ENCODE results near the gene PDZD7. TPM values are rescaled to one million over a fixed set of nuclear protein-coding genes. Genes with fewer than 3 reads are reported as not detected.

PDZD7 gene
- total RNA-seq (1 to 10 TPM; 1.1 to 1.8 TPM), polyA plus RNA-seq (under 1 TPM; 0.20 to 0.29 TPM)

GRCh38 chr10:101031128-101031795, at the start of gene PDZD7, which contains the start of gene SFXN3:
Gene PDZD7 (minus strand): TSS chr10:101031129. CDS start chr10:101030219, 910 bp downstream.
Gene SFXN3 (plus strand): TSS chr10:101031234. CDS start chr10:101034695, 3,461 bp downstream.
- H3K9me3 Mint-ChIP-seq = peaks cover 0 to 1% (median 0%) of the 10 kb centered on the region in 8 donors
- H3K4me3 Mint-ChIP-seq = peak within 1 kb of the TSS; percentile 92 to 100 (median 96)
- intact Hi-C loops (cut with micrococcal nuclease) = loop anchor here (1.0 to 2.0 kb wide), 3 partner anchors 29 to 44 kb away; partner anchors contain the start of genes MRPL43 and TWNK
- Histone ChIP-seq H3K27ac (ENCODE audit: low read depth, low read length) (peak within 1 kb of the TSS; percentile 92), H3K4me3 (ENCODE audit: low read length in 2 of 2) (peak within 1 kb of the TSS; percentile 95 to 99), H3K4me1 (ENCODE audit: insufficient read depth, low read length) (peaks cover 20% of the 10 kb centered on the region), H3K27me3 (ENCODE audit: insufficient read depth, low read length) (no peaks in the 10 kb centered on the region), H3K9me3 (ENCODE audit: control insufficient read depth in 1 of 2, low read length in 2 of 2) (no peaks in the 10 kb centered on the region), H3K36me3 (ENCODE audit: insufficient read depth, low read length) (peaks cover 16% of the 10 kb centered on the region)
- DNase-seq = peak; percentile 95 to 96 (median 96)
- no peaks in the 10 kb centered on the region for H3K27me3 Mint-ChIP-seq
- H3K27ac Mint-ChIP-seq = peak within 1 kb of the TSS; percentile 93 to 100 (median 99)
- H3K36me3 Mint-ChIP-seq = peaks cover 9 to 28% of the 10 kb centered on the region in 2 donors
- POLR2A ChIA-PET (ENCODE audit: partially characterized antibody) = interaction anchor here (0.5 to 4.4 kb wide), 20 partner anchors 9 to 787 kb away, joined by 3 to 90 read pairs (median 4); partner anchors contain the start of genes KAZALD1, LZTS2, MRPL43 and OGA
- H3K4me1 Mint-ChIP-seq = peaks cover 10 to 34% (median 15%) of the 10 kb centered on the region in 4 donors
- CTCF ChIA-PET (ENCODE audit: partially characterized antibody) = interaction anchor here (0.8 to 5.7 kb wide), 17 partner anchors 11 to 469 kb away, joined by 3 to 60 read pairs (median 5); partner anchors contain the start of genes KAZALD1, LZTS2, MRPL43 and TWNK

GRCh38 chr10:101079874-101080273, 48.9 kb upstream of the PDZD7 start:
- no peak overlapping the region for H3K27ac ChIP-seq (ENCODE audit: low read depth, low read length)
- intact Hi-C loops (cut with micrococcal nuclease) = no loop called here
- H3K27me3 Mint-ChIP-seq = peaks cover 41 to 59% of the 10 kb centered on the region in 2 donors

GRCh38 chr10:101076630-101077029, 45.7 kb upstream of the PDZD7 start:
- Mint-ChIP-seq H3K9me3 (no peaks in the 10 kb centered on the region), H3K36me3 (no peaks in the 10 kb centered on the region), H3K27me3 (peaks cover 46 to 70% of the 10 kb centered on the region in 2 donors), H3K4me1 (no peaks in the 10 kb centered on the region), H3K4me3 (no peak overlapping the region), H3K27ac (no peak overlapping the region)
- ChIA-PET POLR2A (ENCODE audit: partially characterized antibody) (no interaction called here), CTCF (ENCODE audit: partially characterized antibody) (interaction anchor here (1.1 to 2.1 kb wide), 3 partner anchors 25 to 65 kb away, joined by 4 to 8 read pairs (median 4); no protein-coding TSS in a partner anchor)
- H3K9me3 ChIP-seq (ENCODE audit: control insufficient read depth in 1 of 2, low read length in 2 of 2) = no peaks in the 10 kb centered on the region
- peaks cover 11% of the 10 kb centered on the region for H3K27me3 ChIP-seq (ENCODE audit: insufficient read depth, low read length)
- H3K36me3 ChIP-seq (ENCODE audit: insufficient read depth, low read length) = no peaks in the 10 kb centered on the region
- H3K27ac ChIP-seq (ENCODE audit: low read depth, low read length) = no peak overlapping the region
- H3K4me1 ChIP-seq (ENCODE audit: insufficient read depth, low read length) = no peaks in the 10 kb centered on the region
- no peak for DNase-seq
- intact Hi-C loops (cut with micrococcal nuclease) = no loop called here
- H3K4me3 ChIP-seq (ENCODE audit: low read length in 2 of 2) = no peak overlapping the region

More at GRCh38 chr10:101079874-101080273, 48.9 kb upstream of the PDZD7 start:
- no peaks in the 10 kb centered on the region for H3K9me3 ChIP-seq (ENCODE audit: control insufficient read depth in 1 of 2, low read length in 2 of 2)
- no peak overlapping the region for H3K4me3 ChIP-seq (ENCODE audit: low read length in 2 of 2)
- ChIA-PET POLR2A (ENCODE audit: partially characterized antibody) (no interaction called here), CTCF (ENCODE audit: partially characterized antibody) (interaction anchor here (1.2 to 1.6 kb wide), 4 partner anchors 8 to 62 kb away, joined by 3 to 5 read pairs (median 4); no protein-coding TSS in a partner anchor)
- H3K36me3 ChIP-seq (ENCODE audit: insufficient read depth, low read length) = no peaks in the 10 kb centered on the region
- no peak overlapping the region for H3K4me3 Mint-ChIP-seq
- DNase-seq = no peak
- no peaks in the 10 kb centered on the region for H3K4me1 Mint-ChIP-seq
- H3K9me3 Mint-ChIP-seq = no peaks in the 10 kb centered on the region
- no peak overlapping the region for H3K27ac Mint-ChIP-seq
- H3K4me1 ChIP-seq (ENCODE audit: insufficient read depth, low read length) = no peaks in the 10 kb centered on the region
- H3K36me3 Mint-ChIP-seq = no peaks in the 10 kb centered on the region
- peaks cover 21% of the 10 kb centered on the region for H3K27me3 ChIP-seq (ENCODE audit: insufficient read depth, low read length)

GRCh38 chr10:101075775-101076174, 44.8 kb upstream of the PDZD7 start:
- intact Hi-C loops (cut with micrococcal nuclease) = no loop called here
- no peaks in the 10 kb centered on the region for H3K4me1 Mint-ChIP-seq
- DNase-seq = no peak

DNA sequence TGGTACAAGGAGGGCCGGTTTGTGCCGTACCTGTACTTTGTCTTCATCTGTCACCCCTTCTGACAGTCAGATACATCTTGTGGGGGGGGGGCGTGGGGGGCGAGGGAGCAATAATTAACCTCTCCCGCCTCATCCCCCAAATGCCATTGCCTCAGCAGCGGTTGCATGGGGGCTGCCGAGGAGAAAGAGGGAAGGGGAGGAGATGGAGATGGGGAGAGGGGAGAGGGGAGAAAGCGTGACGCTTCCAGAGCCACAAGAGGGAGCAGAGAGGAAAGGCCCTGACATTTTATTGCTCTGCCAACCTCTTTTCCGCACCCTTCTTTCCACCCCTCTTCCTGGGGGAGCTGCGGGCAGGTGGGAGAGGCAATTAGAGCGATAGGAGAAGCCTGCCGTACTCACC, 42.7 kb upstream of the PDZD7 start:
- Histone ChIP-seq H3K36me3 (ENCODE audit: insufficient read depth, low read length) (no peaks in the 10 kb centered on the region), H3K27ac (ENCODE audit: low read depth, low read length) (no peak overlapping the region), H3K9me3 (ENCODE audit: control insufficient read depth in 1 of 2, low read length in 2 of 2) (no peaks in the 10 kb centered on the region), H3K4me1 (ENCODE audit: insufficient read depth, low read length) (no peaks in the 10 kb centered on the region), H3K4me3 (ENCODE audit: low read length in 2 of 2) (no peak overlapping the region), H3K27me3 (ENCODE audit: insufficient read depth, low read length) (peaks cover 11% of the 10 kb centered on the region)
- H3K4me3 Mint-ChIP-seq = no peak overlapping the region
- no peak overlapping the region for H3K27ac Mint-ChIP-seq
- ChIA-PET POLR2A (ENCODE audit: partially characterized antibody) (no interaction called here), CTCF (ENCODE audit: partially characterized antibody) (interaction anchor here (1.4 to 1.9 kb wide), 2 partner anchors 16 to 22 kb away, joined by 3 to 7 read pairs; no protein-coding TSS in a partner anchor)
- peaks cover 35 to 49% of the 10 kb centered on the region in 2 donors for H3K27me3 Mint-ChIP-seq
- H3K9me3 Mint-ChIP-seq = no peaks in the 10 kb centered on the region
- intact Hi-C loops (cut with micrococcal nuclease) = no loop called here
- no peak for DNase-seq
- no peaks in the 10 kb centered on the region for H3K36me3 Mint-ChIP-seq
- no peaks in the 10 kb centered on the region for H3K4me1 Mint-ChIP-seq

More at GRCh38 chr10:101075775-101076174, 44.8 kb upstream of the PDZD7 start:
- H3K27ac ChIP-seq (ENCODE audit: low read depth, low read length) = no peak overlapping the region
- no peaks in the 10 kb centered on the region for H3K9me3 ChIP-seq (ENCODE audit: control insufficient read depth in 1 of 2, low read length in 2 of 2)
- no peaks in the 10 kb centered on the region for H3K36me3 ChIP-seq (ENCODE audit: insufficient read depth, low read length)
- peaks cover 41 to 63% of the 10 kb centered on the region in 2 donors for H3K27me3 Mint-ChIP-seq
- H3K4me3 ChIP-seq (ENCODE audit: low read length in 2 of 2) = no peak overlapping the region
- no peaks in the 10 kb centered on the region for H3K4me1 ChIP-seq (ENCODE audit: insufficient read depth, low read length)
- no peaks in the 10 kb centered on the region for H3K36me3 Mint-ChIP-seq
- peaks cover 11% of the 10 kb centered on the region for H3K27me3 ChIP-seq (ENCODE audit: insufficient read depth, low read length)
- H3K9me3 Mint-ChIP-seq = no peaks in the 10 kb centered on the region
- ChIA-PET POLR2A (ENCODE audit: partially characterized antibody) (no interaction called here), CTCF (ENCODE audit: partially characterized antibody) (interaction anchor here (0.6 to 2.1 kb wide), 4 partner anchors 9 to 66 kb away, joined by 3 to 8 read pairs (median 4); no protein-coding TSS in a partner anchor)
- H3K27ac Mint-ChIP-seq = no peak overlapping the region
- no peak overlapping the region for H3K4me3 Mint-ChIP-seq

DNA sequence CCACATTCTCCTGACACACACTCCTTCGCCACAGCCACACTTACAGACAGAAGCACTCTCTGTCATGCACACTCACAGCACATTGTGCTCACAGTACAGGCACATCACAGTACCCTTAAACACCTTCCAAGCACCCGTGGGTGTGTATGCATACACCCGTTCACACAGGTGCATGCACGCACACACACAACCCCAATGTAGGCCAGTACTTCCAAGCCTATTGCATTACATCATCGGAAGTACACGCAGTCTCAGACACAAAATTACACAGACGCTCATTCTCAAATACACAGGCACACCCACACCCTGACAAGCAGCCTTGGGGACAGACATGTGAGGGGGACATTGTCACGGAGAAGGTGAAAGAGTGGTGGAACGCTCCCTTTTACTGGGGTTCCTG, 42.0 kb upstream of the PDZD7 start:
- Histone ChIP-seq H3K4me1 (ENCODE audit: insufficient read depth, low read length) (no peaks in the 10 kb centered on the region), H3K27me3 (ENCODE audit: insufficient read depth, low read length) (peaks cover 11% of the 10 kb centered on the region), H3K36me3 (ENCODE audit: insufficient read depth, low read length) (no peaks in the 10 kb centered on the region), H3K27ac (ENCODE audit: low read depth, low read length) (no peak overlapping the region), H3K9me3 (ENCODE audit: control insufficient read depth in 1 of 2, low read length in 2 of 2) (no peaks in the 10 kb centered on the region), H3K4me3 (ENCODE audit: low read length in 2 of 2) (no peak overlapping the region)
- ChIA-PET POLR2A (ENCODE audit: partially characterized antibody) (no interaction called here), CTCF (ENCODE audit: partially characterized antibody) (no interaction called here)
- Mint-ChIP-seq H3K36me3 (no peaks in the 10 kb centered on the region), H3K27ac (no peak overlapping the region), H3K9me3 (no peaks in the 10 kb centered on the region), H3K27me3 (peaks cover 31 to 45% of the 10 kb centered on the region in 2 donors), H3K4me1 (peaks cover 0 to 1% (median 0%) of the 10 kb centered on the region in 4 donors), H3K4me3 (no peak overlapping the region)
- intact Hi-C loops (cut with micrococcal nuclease) = no loop called here
- no peak for DNase-seq

- H3K27me3 Mint-ChIP-seq = peaks cover 29 to 46% of the 10 kb centered on the region in 2 donors
- Histone ChIP-seq H3K4me1 (ENCODE audit: insufficient read depth, low read length) (peaks cover 8% of the 10 kb centered on the region), H3K4me3 (ENCODE audit: low read length in 2 of 2) (no peak overlapping the region), H3K36me3 (ENCODE audit: insufficient read depth, low read length) (no peaks in the 10 kb centered on the region), H3K27me3 (ENCODE audit: insufficient read depth, low read length) (peaks cover 19% of the 10 kb centered on the region), H3K27ac (ENCODE audit: low read depth, low read length) (no peak overlapping the region), H3K9me3 (ENCODE audit: control insufficient read depth in 1 of 2, low read length in 2 of 2) (no peaks in the 10 kb centered on the region)
- peak overlapping the region in 1 of 7 donors; percentile 9 for H3K27ac Mint-ChIP-seq
- peaks cover 0 to 2% of the 10 kb centered on the region in 2 donors for H3K36me3 Mint-ChIP-seq
- no peak overlapping the region for H3K4me3 Mint-ChIP-seq
- ChIA-PET POLR2A (ENCODE audit: partially characterized antibody) (no interaction called here), CTCF (ENCODE audit: partially characterized antibody) (interaction anchor here (1.0 to 18.0 kb wide), 3 partner anchors 23 to 70 kb away, joined by 4 to 645 read pairs (median 6); partner anchors contain the start of gene KAZALD1)
- no peaks in the 10 kb centered on the region for H3K9me3 Mint-ChIP-seq
- peaks cover 0 to 6% (median 2%) of the 10 kb centered on the region in 4 donors for H3K4me1 Mint-ChIP-seq
- intact Hi-C loops (cut with micrococcal nuclease) = no loop called here
- DNase-seq = no peak
Measured at GRCh38 chr10:101071885-101072433, 41.0 kb upstream of the PDZD7 start.
